ENCODE data around the gene CAP2.

The CAP2 gene

DNA sequence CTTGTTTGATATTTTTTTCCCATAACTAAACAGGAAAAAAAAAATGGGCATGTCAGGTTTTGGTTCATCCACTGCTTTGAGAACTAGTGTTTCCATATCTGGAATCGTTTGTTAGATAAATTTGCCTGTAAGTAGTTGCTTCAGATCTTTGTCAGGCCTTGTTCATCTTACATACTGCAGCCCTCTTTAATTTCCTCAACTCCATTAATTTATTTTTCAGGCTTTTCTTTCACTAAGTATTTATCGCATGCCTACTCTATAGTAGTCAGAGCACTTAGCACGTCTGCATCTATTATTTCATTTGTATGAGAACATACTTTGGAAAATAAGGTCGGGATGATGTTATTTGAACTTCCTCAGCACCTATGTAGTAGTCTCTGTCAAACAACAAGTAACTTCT lies 80.9 kb downstream of the CAP2 start:
- no peaks in the 10 kb centered on the region for H3K36me3 ChIP-seq (ENCODE audit: control insufficient read depth, insufficient read depth, low read length)
- H3K9ac ChIP-seq (ENCODE audit: low read depth, low read length), result no peak overlapping the region
- no peaks in the 10 kb centered on the region for H3K4me1 ChIP-seq (ENCODE audit: control insufficient read depth, insufficient read depth, low read length)
- no peaks in the 10 kb centered on the region for H3K27me3 ChIP-seq (ENCODE audit: control insufficient read depth, insufficient read depth, low read length)
- no peak overlapping the region for H3K4me3 ChIP-seq (ENCODE audit: low read depth, low read length)
- no peak overlapping the region for H3K27ac ChIP-seq (ENCODE audit: low read depth, low read length)
- H3K9me3 ChIP-seq (ENCODE audit: control insufficient read depth, insufficient read depth, low read length), result no peaks in the 10 kb centered on the region

DNA sequence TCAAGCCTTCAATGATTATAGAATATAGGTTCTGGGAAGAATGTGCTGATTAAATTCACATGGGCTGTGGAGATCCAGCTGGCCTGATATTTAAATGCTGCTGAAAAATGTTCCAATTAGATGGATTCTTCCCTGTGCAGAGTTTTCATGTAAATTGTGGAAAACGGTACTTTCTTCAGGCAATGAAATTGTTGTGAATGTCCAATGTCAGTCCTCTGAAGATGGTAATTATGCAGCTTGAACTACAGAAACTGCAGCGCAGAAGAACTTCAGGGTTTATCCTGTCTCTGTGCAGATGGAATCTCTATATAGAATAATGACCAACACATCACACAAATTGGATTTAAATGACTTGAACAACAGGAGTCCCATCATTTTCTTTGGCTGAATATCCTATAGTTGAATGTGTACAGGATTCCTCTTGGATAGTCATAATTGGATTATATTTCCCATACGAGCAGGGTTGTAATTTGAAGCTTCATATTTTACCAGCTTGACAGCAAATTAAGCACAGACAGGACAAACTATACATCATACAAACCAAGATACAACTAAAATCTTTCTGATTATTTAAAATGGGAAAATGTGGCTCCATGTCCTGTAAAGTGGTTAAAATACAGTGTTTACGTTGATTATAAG lies 82.3 kb downstream of the CAP2 start:
- Histone ChIP-seq H3K9ac (ENCODE audit: low read depth, low read length) (no peak overlapping the region), H3K9me3 (ENCODE audit: control insufficient read depth, insufficient read depth, low read length) (no peaks in the 10 kb centered on the region), H3K27ac (ENCODE audit: low read depth, low read length) (no peak overlapping the region), H3K27me3 (ENCODE audit: control insufficient read depth, insufficient read depth, low read length) (no peaks in the 10 kb centered on the region), H3K4me3 (ENCODE audit: low read depth, low read length) (no peak overlapping the region), H3K4me1 (ENCODE audit: control insufficient read depth, insufficient read depth, low read length) (no peaks in the 10 kb centered on the region), H3K36me3 (ENCODE audit: control insufficient read depth, insufficient read depth, low read length) (no peaks in the 10 kb centered on the region)

DNA sequence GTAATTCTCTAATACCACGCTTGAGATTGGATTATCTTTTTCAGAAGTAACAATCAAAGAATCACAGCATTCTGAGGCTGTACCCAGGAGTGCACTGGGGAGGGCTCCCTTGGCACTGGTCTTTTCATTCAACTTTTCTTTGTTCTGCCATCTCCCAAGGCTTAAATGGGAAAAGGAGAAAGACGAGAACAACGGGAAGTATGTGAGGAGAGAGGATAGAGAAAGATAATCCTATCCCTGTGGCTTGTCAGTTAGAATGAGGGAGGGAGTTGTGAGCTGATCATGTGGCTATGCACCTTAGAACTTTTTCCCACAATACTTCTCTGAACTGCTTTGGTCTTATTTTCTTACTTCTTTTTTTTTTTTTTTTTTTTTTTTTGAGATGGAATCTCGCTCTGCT lies 83.1 kb downstream of the CAP2 start:
- no peaks in the 10 kb centered on the region for H3K36me3 ChIP-seq (ENCODE audit: control insufficient read depth, insufficient read depth, low read length)
- H3K9me3 ChIP-seq (ENCODE audit: control insufficient read depth, insufficient read depth, low read length), result no peaks in the 10 kb centered on the region
- H3K4me3 ChIP-seq (ENCODE audit: low read depth, low read length), result no peak overlapping the region
- no peaks in the 10 kb centered on the region for H3K4me1 ChIP-seq (ENCODE audit: control insufficient read depth, insufficient read depth, low read length)
- H3K9ac ChIP-seq (ENCODE audit: low read depth, low read length), result no peak overlapping the region
- H3K27me3 ChIP-seq (ENCODE audit: control insufficient read depth, insufficient read depth, low read length), result no peaks in the 10 kb centered on the region
- no peak overlapping the region for H3K27ac ChIP-seq (ENCODE audit: low read depth, low read length)

DNA sequence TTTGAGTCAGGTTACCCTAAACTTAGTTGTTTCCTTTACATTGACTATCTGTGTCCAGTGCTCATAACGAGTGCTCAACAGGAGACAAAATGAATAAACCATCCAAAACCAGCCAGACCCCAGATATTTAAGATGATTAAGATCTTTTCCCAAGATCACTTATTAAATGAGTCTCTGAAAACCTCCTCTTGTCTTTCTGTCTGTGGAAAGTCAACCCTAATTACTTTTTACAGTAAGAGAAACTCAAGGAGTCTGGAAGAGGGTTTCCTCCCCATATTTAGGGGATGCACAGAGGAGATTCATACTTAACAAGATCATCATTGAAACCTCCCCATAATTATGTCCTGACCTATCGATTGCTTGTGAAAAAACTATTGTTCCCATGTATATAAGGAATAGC lies 84.0 kb downstream of the CAP2 start:
- Histone ChIP-seq H3K9me3 (ENCODE audit: control insufficient read depth, insufficient read depth, low read length) (no peaks in the 10 kb centered on the region), H3K9ac (ENCODE audit: low read depth, low read length) (no peak overlapping the region), H3K4me3 (ENCODE audit: low read depth, low read length) (no peak overlapping the region), H3K27ac (ENCODE audit: low read depth, low read length) (no peak overlapping the region), H3K4me1 (ENCODE audit: control insufficient read depth, insufficient read depth, low read length) (no peaks in the 10 kb centered on the region), H3K27me3 (ENCODE audit: control insufficient read depth, insufficient read depth, low read length) (no peaks in the 10 kb centered on the region), H3K36me3 (ENCODE audit: control insufficient read depth, insufficient read depth, low read length) (no peaks in the 10 kb centered on the region)

DNA sequence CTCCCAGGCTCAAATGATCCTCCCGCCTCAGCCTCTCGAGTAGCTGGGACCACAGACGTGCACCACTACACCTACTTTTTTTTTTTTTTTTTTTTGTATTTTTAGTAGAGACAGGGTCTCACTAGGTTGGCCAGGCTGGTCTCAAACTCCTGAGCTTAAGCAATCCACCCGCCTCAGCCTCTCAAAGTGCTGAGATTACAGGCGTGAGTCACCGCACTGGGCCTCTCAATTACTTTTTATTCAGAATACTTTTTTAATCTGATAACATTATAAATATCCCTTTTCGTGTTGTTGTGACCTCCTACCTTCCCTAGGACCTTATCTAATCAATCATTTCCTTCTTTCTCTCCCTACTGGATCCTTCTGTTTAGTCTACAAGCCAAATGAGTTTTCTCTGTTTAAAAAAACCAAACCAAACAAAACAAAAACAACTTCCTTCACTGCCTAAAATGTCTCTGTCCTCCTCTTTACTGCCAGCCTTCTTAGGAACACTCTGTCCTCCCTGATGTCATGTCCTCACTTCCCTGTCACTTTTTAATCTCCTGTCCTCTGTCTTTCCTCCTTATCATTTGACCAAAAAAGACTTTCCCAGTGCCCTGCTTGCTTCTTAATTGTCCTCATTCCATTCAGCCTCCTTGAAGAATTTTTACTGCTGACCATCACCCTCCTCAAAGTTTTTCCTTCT lies 85.0 kb downstream of the CAP2 start:
- no peaks in the 10 kb centered on the region for H3K9me3 ChIP-seq (ENCODE audit: control insufficient read depth, insufficient read depth, low read length)
- no peak overlapping the region for H3K9ac ChIP-seq (ENCODE audit: low read depth, low read length)

DNA sequence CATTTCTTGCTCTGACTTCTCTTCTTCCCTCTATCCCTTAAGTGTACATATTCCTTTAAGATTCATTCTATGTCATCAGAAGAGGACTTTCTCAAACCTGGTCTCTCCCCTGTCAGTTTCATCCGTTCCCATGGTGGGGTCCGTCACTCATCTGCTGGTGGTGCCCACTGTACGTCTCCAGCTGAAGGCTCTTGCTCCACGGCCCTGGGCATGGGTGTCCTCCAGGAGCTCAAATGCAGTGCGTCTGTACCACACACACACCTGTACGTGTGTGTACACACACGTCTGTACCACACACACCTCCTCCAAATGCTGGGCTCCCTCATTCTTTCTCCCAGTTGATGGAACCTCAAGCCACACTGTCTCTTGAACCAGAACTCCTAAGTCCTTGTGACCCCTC lies 85.6 kb downstream of the CAP2 start:
- Histone ChIP-seq H3K4me1 (ENCODE audit: control insufficient read depth, insufficient read depth, low read length) (peaks cover 3% of the 10 kb centered on the region; the same call in 1 of the 2 replicates), H3K9me3 (ENCODE audit: control insufficient read depth, insufficient read depth, low read length) (no peaks in the 10 kb centered on the region), H3K27ac (ENCODE audit: low read depth, low read length) (no peak overlapping the region), H3K4me3 (ENCODE audit: low read depth, low read length) (no peak overlapping the region), H3K27me3 (ENCODE audit: control insufficient read depth, insufficient read depth, low read length) (no peaks in the 10 kb centered on the region), H3K36me3 (ENCODE audit: control insufficient read depth, insufficient read depth, low read length) (no peaks in the 10 kb centered on the region), H3K9ac (ENCODE audit: low read depth, low read length) (no peak overlapping the region)

More for the DNA sequence above, 85.0 kb downstream of the CAP2 start:
- no peaks in the 10 kb centered on the region for H3K36me3 ChIP-seq (ENCODE audit: control insufficient read depth, insufficient read depth, low read length)
- H3K27me3 ChIP-seq (ENCODE audit: control insufficient read depth, insufficient read depth, low read length), result no peaks in the 10 kb centered on the region
- peaks cover 3% of the 10 kb centered on the region; the same call in 1 of the 2 replicates for H3K4me1 ChIP-seq (ENCODE audit: control insufficient read depth, insufficient read depth, low read length)
- H3K27ac ChIP-seq (ENCODE audit: low read depth, low read length), result no peak overlapping the region
- no peak overlapping the region for H3K4me3 ChIP-seq (ENCODE audit: low read depth, low read length)

DNA sequence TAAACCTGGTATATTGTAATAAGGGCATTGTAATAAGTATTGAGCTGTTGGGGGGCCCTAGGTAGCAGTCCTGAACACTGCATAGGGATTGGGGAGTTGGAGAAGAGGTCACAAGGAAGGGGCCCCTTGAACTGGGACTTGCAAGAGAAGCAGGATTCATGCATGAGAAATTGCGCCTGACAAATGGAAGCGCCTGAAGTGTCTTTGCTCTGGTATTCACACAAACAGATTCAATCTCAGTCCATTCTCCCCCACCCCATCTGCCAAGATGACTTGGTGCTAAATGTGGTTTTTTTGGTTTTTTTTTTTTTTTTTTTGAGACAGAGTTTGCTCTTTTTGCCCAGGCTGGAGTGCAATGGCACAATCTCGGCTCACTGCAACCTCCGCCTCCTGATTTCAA lies 87.1 kb downstream of the CAP2 start:
- no peaks in the 10 kb centered on the region for H3K36me3 ChIP-seq (ENCODE audit: control insufficient read depth, insufficient read depth, low read length)
- H3K27ac ChIP-seq (ENCODE audit: low read depth, low read length), result no peak overlapping the region
- no peaks in the 10 kb centered on the region for H3K27me3 ChIP-seq (ENCODE audit: control insufficient read depth, insufficient read depth, low read length)
- peaks cover 3% of the 10 kb centered on the region; the same call in 1 of the 2 replicates for H3K4me1 ChIP-seq (ENCODE audit: control insufficient read depth, insufficient read depth, low read length)
- H3K9me3 ChIP-seq (ENCODE audit: control insufficient read depth, insufficient read depth, low read length), result no peaks in the 10 kb centered on the region
- H3K4me3 ChIP-seq (ENCODE audit: low read depth, low read length), result no peak overlapping the region
- no peak overlapping the region for H3K9ac ChIP-seq (ENCODE audit: low read depth, low read length)

DNA sequence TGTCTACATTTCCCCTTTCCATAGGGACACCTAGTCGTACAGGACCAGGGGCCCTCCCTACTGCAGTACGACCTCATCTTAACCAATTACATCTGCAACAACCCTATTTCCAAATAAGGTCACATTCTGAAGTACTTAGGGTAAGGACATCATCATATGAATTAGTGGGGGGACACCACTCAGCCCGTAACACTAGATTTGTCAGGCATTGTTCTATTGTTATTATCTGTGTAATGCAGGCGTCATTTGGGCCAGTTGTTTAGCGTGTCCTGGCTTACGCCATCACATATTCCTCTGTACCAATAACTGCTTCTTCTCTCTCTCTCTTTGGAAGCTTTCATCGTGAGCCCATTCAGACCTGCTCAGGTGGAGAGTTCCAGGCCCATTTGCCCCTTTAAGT lies 89.3 kb downstream of the CAP2 start:
- Histone ChIP-seq H3K27me3 (ENCODE audit: control insufficient read depth, insufficient read depth, low read length) (no peaks in the 10 kb centered on the region), H3K27ac (ENCODE audit: low read depth, low read length) (no peak overlapping the region), H3K9me3 (ENCODE audit: control insufficient read depth, insufficient read depth, low read length) (no peaks in the 10 kb centered on the region), H3K9ac (ENCODE audit: low read depth, low read length) (no peak overlapping the region), H3K36me3 (ENCODE audit: control insufficient read depth, insufficient read depth, low read length) (no peaks in the 10 kb centered on the region), H3K4me3 (ENCODE audit: low read depth, low read length) (no peak overlapping the region), H3K4me1 (ENCODE audit: control insufficient read depth, insufficient read depth, low read length) (peaks cover 3% of the 10 kb centered on the region; the same call in 1 of the 2 replicates)

DNA sequence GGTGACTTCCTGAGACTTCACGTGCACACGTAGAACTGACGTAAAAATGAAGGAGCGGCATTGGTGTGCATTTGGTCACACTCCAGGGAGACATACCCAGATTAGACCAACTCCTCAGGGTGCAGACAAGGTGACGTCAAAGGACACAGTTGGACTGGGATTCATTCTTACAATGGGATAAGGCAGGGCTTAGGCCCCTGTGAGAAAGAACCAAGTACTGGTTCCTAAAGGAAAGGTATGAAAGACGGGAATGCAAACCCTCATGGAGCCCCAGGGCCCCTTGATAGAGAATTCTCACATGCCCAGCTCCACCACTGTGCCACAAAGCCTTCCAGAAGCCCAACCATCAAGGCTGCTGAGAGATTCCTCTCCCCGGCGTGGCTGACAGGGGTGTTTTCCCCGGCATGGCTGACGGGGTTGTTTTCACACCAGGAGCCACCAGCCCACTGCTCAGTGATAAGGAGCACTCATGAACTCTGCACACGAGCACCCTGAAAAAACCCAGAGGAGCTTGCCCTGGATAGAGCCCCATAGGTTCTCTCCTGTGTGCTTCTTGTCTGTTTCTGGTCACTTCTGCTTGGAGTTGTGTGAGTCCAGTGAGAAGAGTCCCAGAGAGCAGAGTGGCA lies 90.1 kb downstream of the CAP2 start:
- no peak overlapping the region for H3K27ac ChIP-seq (ENCODE audit: low read depth, low read length)
- no peaks in the 10 kb centered on the region for H3K27me3 ChIP-seq (ENCODE audit: control insufficient read depth, insufficient read depth, low read length)
- H3K4me1 ChIP-seq (ENCODE audit: control insufficient read depth, insufficient read depth, low read length), result peaks cover 3% of the 10 kb centered on the region; the same call in 1 of the 2 replicates
- no peak overlapping the region for H3K9ac ChIP-seq (ENCODE audit: low read depth, low read length)
- no peak overlapping the region for H3K4me3 ChIP-seq (ENCODE audit: low read depth, low read length)
- no peaks in the 10 kb centered on the region for H3K36me3 ChIP-seq (ENCODE audit: control insufficient read depth, insufficient read depth, low read length)
- H3K9me3 ChIP-seq (ENCODE audit: control insufficient read depth, insufficient read depth, low read length), result no peaks in the 10 kb centered on the region

DNA sequence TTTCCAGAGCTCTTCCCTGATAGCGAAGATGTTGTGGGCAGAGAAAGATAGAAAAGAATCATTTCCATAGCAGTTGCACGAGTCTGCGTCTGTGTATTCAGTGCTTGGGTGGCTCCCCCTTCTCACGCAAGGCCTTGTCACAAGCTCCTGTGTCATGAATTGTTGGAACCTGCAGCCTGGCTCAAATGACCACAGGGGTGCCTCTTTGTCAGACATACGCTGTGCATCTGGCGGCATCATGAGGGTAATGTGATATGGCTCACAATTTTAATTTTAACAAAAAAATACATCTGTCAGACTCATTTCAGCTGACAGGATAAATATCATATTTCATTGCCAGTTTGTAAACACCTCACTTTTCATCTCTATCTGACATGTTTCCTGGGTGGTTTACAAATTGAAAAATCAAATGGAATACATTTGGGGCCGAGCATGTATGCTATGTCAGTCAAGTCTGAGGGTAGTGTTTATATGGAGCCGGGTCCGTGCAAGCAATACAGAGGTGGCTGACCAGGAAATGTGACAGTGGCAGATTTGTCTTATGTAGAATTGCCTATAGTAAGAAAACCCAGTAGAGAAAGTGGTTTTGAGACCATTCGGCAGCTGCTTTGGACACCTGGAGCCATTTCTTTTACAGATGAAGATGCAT lies 90.9 kb downstream of the CAP2 start:
- Histone ChIP-seq H3K27ac (ENCODE audit: low read depth, low read length) (no peak overlapping the region), H3K4me3 (ENCODE audit: low read depth, low read length) (no peak overlapping the region), H3K4me1 (ENCODE audit: control insufficient read depth, insufficient read depth, low read length) (peaks cover 3% of the 10 kb centered on the region; the same call in 1 of the 2 replicates), H3K36me3 (ENCODE audit: control insufficient read depth, insufficient read depth, low read length) (no peaks in the 10 kb centered on the region), H3K27me3 (ENCODE audit: control insufficient read depth, insufficient read depth, low read length) (no peaks in the 10 kb centered on the region), H3K9me3 (ENCODE audit: control insufficient read depth, insufficient read depth, low read length) (no peaks in the 10 kb centered on the region), H3K9ac (ENCODE audit: low read depth, low read length) (no peak overlapping the region)

DNA sequence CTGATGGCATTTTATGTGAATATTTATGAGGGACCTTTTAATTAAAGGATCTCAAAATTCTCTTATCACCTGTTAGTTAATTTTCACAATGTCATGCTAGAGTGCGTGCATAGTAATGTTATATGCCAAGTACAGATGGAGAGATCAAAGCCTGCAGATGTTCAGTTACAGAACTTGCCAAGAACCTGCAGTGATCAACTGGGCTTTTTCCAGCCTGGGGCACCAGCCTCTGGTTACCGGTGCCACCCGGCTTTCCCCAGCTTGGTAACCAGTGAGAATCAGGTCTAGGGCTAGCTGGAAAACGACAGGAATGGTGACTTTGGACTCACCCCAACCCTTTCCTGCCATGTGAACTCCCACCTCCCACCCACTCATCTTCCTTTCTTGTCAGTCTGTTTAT lies 91.8 kb downstream of the CAP2 start:
- Histone ChIP-seq H3K9me3 (ENCODE audit: control insufficient read depth, insufficient read depth, low read length) (no peaks in the 10 kb centered on the region), H3K36me3 (ENCODE audit: control insufficient read depth, insufficient read depth, low read length) (no peaks in the 10 kb centered on the region), H3K9ac (ENCODE audit: low read depth, low read length) (no peak overlapping the region), H3K4me1 (ENCODE audit: control insufficient read depth, insufficient read depth, low read length) (peaks cover 3% of the 10 kb centered on the region; the same call in 1 of the 2 replicates), H3K27ac (ENCODE audit: low read depth, low read length) (no peak overlapping the region), H3K4me3 (ENCODE audit: low read depth, low read length) (no peak overlapping the region), H3K27me3 (ENCODE audit: control insufficient read depth, insufficient read depth, low read length) (no peaks in the 10 kb centered on the region)

Measured in HUES48 (cell line).